A549 (cell line): ENCODE measurements around the gene CYLD. TPM values are rescaled to one million over a fixed set of nuclear protein-coding genes. Genes with fewer than 3 reads are reported as not detected.

Experiments used
- ATAC-seq, 2 experiments: fragments of 200-7000 bp in 1 of 2; fragments of >200 bp in 1 of 2; cut with Nextera tagmentation in 1 of 2; cut with Tn5 transposase in 1 of 2; 3 replicates each; pipeline versions ENCODE4 v1.8.0 to v1.9.1; 2018 to 2020; ENCODE audit warnings: mild to moderate bottlenecking in 1 of 2, moderate library complexity in 1 of 2
- CTCF ChIA-PET: fragments of 300-600 bp; sonication (Branson Sonifier 250); formaldehyde crosslinking; extraction: SDS; loops from one replicate; lab custom pipeline; 2021; ENCODE audit warnings: antibody characterized with exemption, inconsistent platforms; lab: Yijun Ruan, JAX
- POLR2A ChIA-PET: fragments of 350-600 bp; formaldehyde crosslinking; extraction: SDS; loops from one replicate; lab custom pipeline; 2021; ENCODE audit warnings: antibody characterized with exemption, inconsistent platforms; lab: Yijun Ruan, JAX
- DNase-seq, 2 experiments: peaks; one replicate each; pipeline versions ENCODE4 v3.0.0 to v3.0.0-alpha.2; 2011 to 2016; ENCODE audit warnings: low read depth in 1 of 2, low spot score in 1 of 2
- FAIRE-seq: peaks from 2 replicates; lab custom pipeline; 2011; peaks lifted over from hg19 to GRCh38; lab: Jason Lieb, UNC
- H3K27ac ChIP-seq, 2 experiments: fragments of >200 bp; sonication (Bioruptor Twin); formaldehyde crosslinking; 3 replicates each; pipeline ENCODE4 v1.5.1; 2016 to 2017
- H3K4me1 ChIP-seq: fragments of >200 bp; sonication (Bioruptor Twin); formaldehyde crosslinking; 3 replicates; pipeline ENCODE4 v1.6.1; 2016
- H3K4me2 ChIP-seq: fragments of >200 bp; sonication (Bioruptor Twin); formaldehyde crosslinking; 3 replicates; pipeline ENCODE4 v1.6.1; 2016
- H3K4me3 ChIP-seq: fragments of >200 bp; sonication (Bioruptor Twin); formaldehyde crosslinking; 3 replicates; pipeline ENCODE4 v1.5.1; 2016
- H3K9me3 ChIP-seq: fragments of >200 bp; sonication (Bioruptor Twin); formaldehyde crosslinking; 3 replicates; pipeline ENCODE4 v1.6.1; 2016
- BCL3 ChIP-seq: fragments of >200 bp; sonication (Bioruptor Twin); formaldehyde crosslinking; IDR thresholded peaks from 3 replicates; pipeline ENCODE4 v1.6.1; 2016
- CBX2 ChIP-seq: fragments of 200-600 bp; sonication (generic); IDR thresholded peaks from 2 replicates; pipeline ENCODE4 v1.6.1; 2016; ENCODE audit warnings: low read depth, mild to moderate bottlenecking, borderline replicate concordance
- CBX8 ChIP-seq: fragments of 200-600 bp; sonication (generic); IDR thresholded peaks from 2 replicates; pipeline ENCODE4 v1.6.1; 2016
- CHD4 ChIP-seq: fragments of 200-600 bp; sonication (generic); IDR thresholded peaks from 2 replicates; pipeline ENCODE4 v1.6.1; 2016; ENCODE audit warnings: antibody characterized with exemption, mild to moderate bottlenecking, borderline replicate concordance
- CTCF ChIP-seq: fragments of >200 bp; sonication (Bioruptor Twin); formaldehyde crosslinking; IDR thresholded peaks from 3 replicates; pipeline ENCODE4 v1.5.1; 2016
- ELK1 ChIP-seq: fragments of 150-350 bp; IDR thresholded peaks from 2 replicates; pipeline ENCODE4 v1.6.1; 2014; ENCODE audit warnings: low read depth, mild to moderate bottlenecking, low read length
- EP300 ChIP-seq, 2 experiments: fragments of >200 bp; sonication (Bioruptor Twin); formaldehyde crosslinking; IDR thresholded peaks; 2 replicates in 1 of 2; 3 replicates in 1 of 2; pipeline ENCODE4 v1.6.1; 2016 to 2017
- ESRRA ChIP-seq: fragments of 150-350 bp; IDR thresholded peaks from 2 replicates; pipeline ENCODE4 v1.6.1; 2014; ENCODE audit warnings: mild to moderate bottlenecking, low read length, borderline replicate concordance
- FOXS1 ChIP-seq: fragments of 250-450 bp; sonication (Bioruptor Pico); IDR thresholded peaks from 2 replicates; pipeline ENCODE4 v1.5.0; 2020; ENCODE audit warnings: mild to moderate bottlenecking, moderate library complexity
- HDAC2 ChIP-seq: fragments of 200-600 bp; sonication (generic); IDR thresholded peaks from 2 replicates; pipeline ENCODE4 v1.6.1; 2016
- HES2 ChIP-seq: fragments of >200 bp; sonication (Bioruptor Twin); formaldehyde crosslinking; IDR thresholded peaks from 2 replicates; pipeline ENCODE4 v1.6.1; 2016
- KDM5A ChIP-seq: fragments of 200-600 bp; sonication (generic); IDR thresholded peaks from 2 replicates; pipeline ENCODE4 v1.6.1; 2016; ENCODE audit warnings: antibody characterized with exemption, mild to moderate bottlenecking
- MAX ChIP-seq: IDR thresholded peaks from 2 replicates; pipeline ENCODE4 v1.6.1; 2012
- MYC ChIP-seq: IDR thresholded peaks from 2 replicates; pipeline ENCODE4 v1.6.1; 2012; ENCODE audit warnings: mild to moderate bottlenecking, inconsistent platforms, low read length, improper control_type of control experiment, borderline replicate concordance
- NR3C1 ChIP-seq: fragments of >200 bp; sonication (Bioruptor Twin); formaldehyde crosslinking; IDR thresholded peaks from 3 replicates; pipeline ENCODE4 v1.6.1; 2017
- PBX3 ChIP-seq: IDR thresholded peaks from 2 replicates; pipeline ENCODE4 v1.6.1; 2012
- PHF8 ChIP-seq: fragments of 200-600 bp; sonication (generic); IDR thresholded peaks from 2 replicates; pipeline ENCODE4 v1.6.1; 2016; ENCODE audit warnings: low read depth, mild to moderate bottlenecking, antibody characterized with exemption, moderate library complexity, borderline replicate concordance
- POLR2A ChIP-seq: IDR thresholded peaks from 2 replicates; pipeline ENCODE4 v1.6.1; 2012; ENCODE audit warnings: mild to moderate bottlenecking, low read length
- RAD21 ChIP-seq, 2 experiments: fragments of >200 bp in 1 of 2; sonication (Bioruptor Twin) in 1 of 2; formaldehyde crosslinking in 1 of 2; IDR thresholded peaks in 1 of 2; conservative IDR thresholded peaks in 1 of 2; 2 replicates in 1 of 2; 3 replicates in 1 of 2; pipeline ENCODE4 v1.6.1; 2012 to 2018; ENCODE audit warnings: inconsistent platforms in 1 of 2
- REST ChIP-seq: fragments of 200-600 bp; sonication (generic); IDR thresholded peaks from 2 replicates; pipeline ENCODE4 v1.6.1; 2016; ENCODE audit warnings: antibody characterized with exemption, mild to moderate bottlenecking, moderate library complexity
- RNF2 ChIP-seq: fragments of 200-600 bp; sonication (generic); IDR thresholded peaks from 2 replicates; pipeline ENCODE4 v1.6.1; 2016; ENCODE audit warnings: low read depth, mild to moderate bottlenecking, antibody characterized with exemption, moderate library complexity, borderline replicate concordance
- SMC3 ChIP-seq: fragments of >200 bp; sonication (Bioruptor Twin); formaldehyde crosslinking; IDR thresholded peaks from 3 replicates; pipeline ENCODE4 v1.6.1; 2018; ENCODE audit warnings: inconsistent platforms
- SREBF2 ChIP-seq: fragments of 450-650 bp; IDR thresholded peaks from 2 replicates; pipeline ENCODE4 v1.6.1; 2014; ENCODE audit warnings: mild to moderate bottlenecking, moderate library complexity
- ZC3H11A ChIP-seq: fragments of 450-650 bp; IDR thresholded peaks from 2 replicates; pipeline ENCODE4 v1.6.1; 2014; ENCODE audit warnings: antibody characterized with exemption, mild to moderate bottlenecking
- ZFP36 ChIP-seq: fragments of 450-650 bp; IDR thresholded peaks from 2 replicates; pipeline ENCODE4 v1.6.1; 2014; ENCODE audit warnings: borderline replicate concordance; ENCODE audit not compliant: partially characterized antibody
- WGBS: methylation state at CpG from one replicate; pipeline ENCODE4 v1.1.6; 2017; ENCODE audit errors: missing lambda C conversion rate; 5-methylcytosine and 5-hydroxymethylcytosine counted together
- polyA plus RNA-seq, 4 experiments: library from polyadenylated mRNA; depleted of rRNA in 3 of 4; stranded (reverse); fragments of >200 nt; fragmentation: RNase III in 1 of 4; extraction: RNeasy Plus Mini Kit Qiagen cat#74134 plus additional on column Dnase treatment in 1 of 4; gene quantifications; 2 replicates in 3 of 4; 3 replicates in 1 of 4; pipeline ENCODE4 v1.2.3, GENCODE V29; 2011 to 2017

Gene CYLD
- polyA plus RNA-seq, 2 of the 4 experiments (the other 2 are of a cell fraction) = 6.5 to 12.7 TPM

GRCh38 chr16:50704245-50704644, 37.6 kb upstream of the CYLD start:
- H3K27ac ChIP-seq = no peak overlapping the region
- no peak for FAIRE-seq
- POLR2A ChIA-PET = interaction anchor here (0.6 kb wide), 1 partner anchor 171 kb away, joined by 3 read pairs; no protein-coding TSS in a partner anchor
- peaks cover 24% of the 10 kb centered on the region for H3K9me3 ChIP-seq
- no peak overlapping the region for H3K4me2 ChIP-seq
- ATAC-seq = no peak
- no peak overlapping the region for H3K4me3 ChIP-seq
- DNase-seq = no peak
- no peaks in the 10 kb centered on the region for H3K4me1 ChIP-seq
- CTCF ChIA-PET = no interaction called here
- 0% methylated on average over 1 of the region's 1 CpG for WGBS
- TF ChIP-seq PHF8 = no peak
- TF ChIP-seq ZC3H11A = no peak
- TF ChIP-seq CBX8 = no peak
- no peak for TF ChIP-seq ELK1
- no peak for TF ChIP-seq FOXS1 (CRISPR knock-in tag)

- POLR2A ChIA-PET = no interaction called here
- no peak for DNase-seq
- CTCF ChIA-PET = no interaction called here
- 21% methylated on average over 5 of the region's 5 CpGs for WGBS
- Histone ChIP-seq H3K4me2 (no peak overlapping the region), H3K4me3 (no peak overlapping the region), H3K4me1 (no peaks in the 10 kb centered on the region), H3K9me3 (peaks cover 24% of the 10 kb centered on the region), H3K27ac (no peak overlapping the region)
- TF ChIP-seq KDM5A (no peak), HDAC2 (no peak), ZFP36 (no peak), CBX2 (no peak), REST (no peak), POLR2A (no peak), PBX3 (no peak), CTCF (no peak), ESRRA (no peak), SREBF2 (no peak), RNF2 (no peak), MAX (no peak), BCL3 (no peak), RAD21 (conservative IDR thresholded peaks at IDR 0.05 in 1 of 2, IDR thresholded peaks at IDR 0.05 in 1 of 2) (no peak), SMC3 (no peak), MYC (no peak), CHD4 (no peak), EP300 (IDR thresholded peaks at IDR 0.05) (no peak), NR3C1 (no peak), HES2 (no peak)
- ATAC-seq = no peak
- FAIRE-seq = no peak
Observed at GRCh38 chr16:50705436-50706110, 36.3 kb upstream of the CYLD start.
